ENCODE results near the gene SCO1. TPM values are rescaled to one million over a fixed set of nuclear protein-coding genes. Genes with fewer than 3 reads are reported as not detected.

The SCO1 gene
- total RNA-seq, 6 experiments from 2014 or later = 19.0 to 29.7 (median 23.8) TPM

DNA sequence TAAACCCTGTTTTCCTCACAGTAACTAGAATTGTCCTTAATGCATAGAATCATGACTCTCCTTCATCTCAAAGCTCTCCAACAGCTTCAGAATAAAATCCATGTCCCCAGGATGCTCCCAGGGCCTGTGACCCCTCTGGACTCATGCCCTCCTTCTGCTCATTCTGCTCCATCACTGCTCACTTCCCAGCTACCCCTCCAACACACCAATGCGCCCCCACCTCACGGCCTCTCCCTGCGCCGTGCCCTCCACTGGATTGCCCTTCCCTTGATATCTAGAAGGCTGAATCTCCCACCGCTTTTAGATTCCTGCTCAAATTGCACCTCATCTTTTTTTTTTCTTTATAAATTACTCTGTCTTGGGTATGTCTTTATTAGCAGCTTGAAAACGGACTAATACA, 45.1 kb upstream of the SCO1 start:
- DNase-seq = no peak
- no peak overlapping the region for H3K4me3 ChIP-seq
- ATAC-seq = no peak
- H3K36me3 ChIP-seq = no peaks in the 10 kb centered on the region
- intact Hi-C loops (cut with DNase I) = loop anchor here in 1 of 2 donors (10.0 kb wide), 1 partner anchor 102 kb away; no protein-coding TSS in a partner anchor
- H3K27ac ChIP-seq = no peak overlapping the region
- H3K27me3 ChIP-seq = no peaks in the 10 kb centered on the region
- TF ChIP-seq POLR2A (IDR thresholded peaks at IDR 0.05) = no peak
- TF ChIP-seq, protein P1, sequence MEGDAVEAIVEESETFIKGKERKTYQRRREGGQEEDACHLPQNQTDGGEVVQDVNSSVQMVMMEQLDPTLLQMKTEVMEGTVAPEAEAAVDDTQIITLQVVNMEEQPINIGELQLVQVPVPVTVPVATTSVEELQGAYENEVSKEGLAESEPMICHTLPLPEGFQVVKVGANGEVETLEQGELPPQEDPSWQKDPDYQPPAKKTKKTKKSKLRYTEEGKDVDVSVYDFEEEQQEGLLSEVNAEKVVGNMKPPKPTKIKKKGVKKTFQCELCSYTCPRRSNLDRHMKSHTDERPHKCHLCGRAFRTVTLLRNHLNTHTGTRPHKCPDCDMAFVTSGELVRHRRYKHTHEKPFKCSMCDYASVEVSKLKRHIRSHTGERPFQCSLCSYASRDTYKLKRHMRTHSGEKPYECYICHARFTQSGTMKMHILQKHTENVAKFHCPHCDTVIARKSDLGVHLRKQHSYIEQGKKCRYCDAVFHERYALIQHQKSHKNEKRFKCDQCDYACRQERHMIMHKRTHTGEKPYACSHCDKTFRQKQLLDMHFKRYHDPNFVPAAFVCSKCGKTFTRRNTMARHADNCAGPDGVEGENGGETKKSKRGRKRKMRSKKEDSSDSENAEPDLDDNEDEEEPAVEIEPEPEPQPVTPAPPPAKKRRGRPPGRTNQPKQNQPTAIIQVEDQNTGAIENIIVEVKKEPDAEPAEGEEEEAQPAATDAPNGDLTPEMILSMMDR (IDR thresholded peaks at IDR 0.05) = no peak
- no peaks in the 10 kb centered on the region for H3K9me3 ChIP-seq
- WGBS (ENCODE audit: insufficient coverage, low coverage, low lambda C conversion rate, missing lambda C conversion rate) = 96% methylated on average over 6 of the region's 6 CpGs
- peaks cover 0 to 17% (median 8%) of the 10 kb centered on the region in 4 donors for H3K4me1 ChIP-seq

DNA sequence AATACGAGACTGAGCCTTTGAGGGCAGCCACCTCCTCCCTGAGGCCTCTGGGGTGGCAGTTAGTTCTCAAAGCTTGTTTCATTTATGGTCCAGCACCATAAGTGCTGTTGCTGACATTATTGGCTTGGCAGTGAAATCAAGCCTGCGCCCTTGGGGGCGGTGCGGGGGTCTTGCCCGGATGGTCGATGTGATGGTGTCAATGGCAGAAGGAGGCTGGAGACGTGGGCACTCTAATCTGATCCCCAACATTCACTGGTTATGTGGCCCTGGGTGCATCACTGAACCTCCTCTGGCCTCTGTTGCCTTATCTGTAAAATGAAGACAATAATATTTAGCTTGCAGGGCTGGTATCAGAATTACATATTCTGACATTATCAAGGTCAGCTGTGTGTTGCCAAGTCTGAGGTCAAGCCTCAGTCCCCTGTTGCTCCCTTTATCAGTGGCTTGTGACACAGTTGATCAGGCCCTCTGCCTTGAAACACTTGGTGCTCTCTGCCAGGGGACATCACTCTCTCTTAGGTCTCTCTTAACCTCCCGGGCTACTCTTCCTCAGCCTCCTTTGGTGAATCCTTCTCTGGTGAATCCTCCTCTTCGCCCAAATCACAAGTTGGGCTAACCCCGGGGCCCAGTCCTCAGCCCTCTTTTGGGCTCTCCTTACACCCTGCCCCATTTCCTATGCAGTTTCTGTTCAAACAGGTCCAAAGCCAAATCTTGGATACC, 44.2 kb upstream of the SCO1 start:
- no peaks in the 10 kb centered on the region for H3K36me3 ChIP-seq
- no peaks in the 10 kb centered on the region for H3K9me3 ChIP-seq
- WGBS (ENCODE audit: insufficient coverage, low coverage, low lambda C conversion rate, missing lambda C conversion rate) = 92% methylated on average over 10 of the region's 10 CpGs
- no peak for ATAC-seq
- DNase-seq = no peak
- peaks cover 0 to 18% (median 8%) of the 10 kb centered on the region in 4 donors for H3K4me1 ChIP-seq
- TF ChIP-seq, protein P1 (IDR thresholded peaks at IDR 0.05) = no peak
- TF ChIP-seq POLR2A (IDR thresholded peaks at IDR 0.05) = no peak
- no peak overlapping the region for H3K4me3 ChIP-seq
- intact Hi-C loops (cut with DNase I) = loop anchor here in 1 of 2 donors (10.0 kb wide), 1 partner anchor 103 kb away; no protein-coding TSS in a partner anchor
- H3K27me3 ChIP-seq = no peaks in the 10 kb centered on the region
- H3K27ac ChIP-seq = no peak overlapping the region

DNA sequence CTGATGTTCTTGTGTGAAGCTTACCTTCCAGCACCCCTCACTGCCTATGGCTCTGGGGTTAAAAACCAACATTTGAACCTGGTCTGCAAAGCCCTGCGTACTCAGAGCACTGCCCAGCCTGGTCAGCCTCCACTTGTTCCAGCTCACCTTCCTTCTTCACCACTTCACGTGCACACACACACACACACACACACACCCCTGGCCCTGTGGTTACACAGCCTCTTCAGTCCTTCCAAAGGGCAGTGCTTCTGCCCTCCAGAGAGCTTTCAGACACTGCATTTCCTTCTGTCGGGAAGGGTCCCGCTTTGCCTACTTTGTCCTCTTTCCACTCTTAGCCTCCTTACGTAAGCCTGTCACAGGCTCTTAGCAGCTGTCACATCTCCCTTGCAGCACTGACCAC, 42.1 kb upstream of the SCO1 start:
- 96% methylated on average over 5 of the region's 5 CpGs for WGBS (ENCODE audit: insufficient coverage, low coverage, low lambda C conversion rate, missing lambda C conversion rate)

DNA sequence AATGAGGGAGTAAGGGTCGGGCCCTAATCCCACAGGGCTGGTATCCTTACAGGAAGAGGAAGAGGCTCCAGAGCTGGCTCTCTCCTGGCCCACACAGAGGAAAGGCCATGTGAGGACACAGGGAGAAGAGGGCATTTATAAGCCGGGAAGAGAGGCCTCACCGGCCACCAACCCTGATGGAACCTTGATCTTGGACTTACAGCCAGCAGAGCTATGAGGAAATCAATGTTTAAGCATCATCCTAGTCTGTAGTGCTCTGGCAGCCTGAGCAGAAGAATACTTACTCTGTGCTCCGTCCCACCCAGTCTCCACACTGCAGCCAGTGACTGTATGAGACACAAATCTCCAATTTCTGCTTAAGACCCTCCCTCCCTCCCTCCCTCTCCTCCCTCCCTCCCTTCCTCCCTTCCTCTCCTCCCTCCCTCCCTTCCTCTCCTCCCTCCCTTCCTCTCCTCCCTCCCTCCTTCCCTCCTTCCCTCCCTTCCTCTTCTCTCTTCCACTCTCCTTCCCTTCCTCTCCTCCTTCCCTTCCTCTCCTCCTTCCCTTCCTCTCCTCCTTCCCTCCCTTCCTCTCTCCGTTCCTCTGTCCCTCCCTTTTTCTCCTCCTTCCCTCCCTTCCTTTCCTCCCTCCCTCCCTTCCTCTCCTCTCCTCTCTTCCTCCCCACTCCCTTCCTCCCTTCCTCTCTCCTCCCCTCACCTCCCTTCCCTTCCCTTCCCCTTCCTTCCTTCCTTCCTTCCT, 41.4 kb upstream of the SCO1 start:
- no peaks in the 10 kb centered on the region for H3K9me3 ChIP-seq
- H3K27me3 ChIP-seq = no peaks in the 10 kb centered on the region
- no peaks in the 10 kb centered on the region for H3K36me3 ChIP-seq
- intact Hi-C loops (cut with DNase I) = loop anchor here in 1 of 2 donors (10.0 kb wide), 1 partner anchor 106 kb away; no protein-coding TSS in a partner anchor
- 39% methylated on average over 5 of the region's 5 CpGs for WGBS (ENCODE audit: insufficient coverage, low coverage, low lambda C conversion rate, missing lambda C conversion rate)
- ATAC-seq (peak; percentile 52 to 73 (median 69)), DNase-seq (peak; percentile 49 to 66 (median 56))
- peaks cover 0 to 13% (median 8%) of the 10 kb centered on the region in 4 donors for H3K4me1 ChIP-seq
- peak overlapping the region in 2 of 3 donors; percentile 39 to 56 for H3K27ac ChIP-seq
- no peak overlapping the region for H3K4me3 ChIP-seq
- TF ChIP-seq, protein P1 (IDR thresholded peaks at IDR 0.05) = no peak
- no peak for TF ChIP-seq POLR2A (IDR thresholded peaks at IDR 0.05)

More for the DNA sequence above, 42.1 kb upstream of the SCO1 start:
- Histone ChIP-seq H3K36me3 (no peaks in the 10 kb centered on the region), H3K4me3 (no peak overlapping the region), H3K9me3 (no peaks in the 10 kb centered on the region), H3K27me3 (no peaks in the 10 kb centered on the region), H3K4me1 (peaks cover 0 to 17% (median 8%) of the 10 kb centered on the region in 4 donors), H3K27ac (no peak overlapping the region)
- ATAC-seq = no peak
- TF ChIP-seq, protein P1 (IDR thresholded peaks at IDR 0.05) = no peak
- no peak for TF ChIP-seq POLR2A (IDR thresholded peaks at IDR 0.05)
- intact Hi-C loops (cut with DNase I) = loop anchor here in 1 of 2 donors (10.0 kb wide), 1 partner anchor 105 kb away; no protein-coding TSS in a partner anchor
- no peak for DNase-seq
